SK-N-SH (cell line): ENCODE data around the gene GTPBP4. TPM values are rescaled to one million over a fixed set of nuclear protein-coding genes. Genes with fewer than 3 reads are reported as not detected.

Experiments used
- CTCF ChIA-PET: fragments of 300-600, 350-600 bp; formaldehyde crosslinking; extraction: SDS; loops from one replicate; lab custom pipeline; 2021; lab: Yijun Ruan, JAX
- POLR2A ChIA-PET: fragments of 350-600 bp; sonication (Branson Sonifier 250); formaldehyde crosslinking; extraction: SDS; loops from one replicate; lab custom pipeline; 2020; ENCODE audit warnings: antibody characterized with exemption, inconsistent platforms; lab: Yijun Ruan, JAX
- DNase-seq: peaks from one replicate; pipeline ENCODE4 v3.0.0; 2012
- H2AFZ ChIP-seq: fragments of 200-600 bp; sonication (generic); 2 replicates; pipeline ENCODE4 v1.8.1; 2016; ENCODE audit warnings: antibody characterized with exemption, mild to moderate bottlenecking, low read depth
- H3F3A ChIP-seq: fragments of 200-600 bp; sonication (generic); replicated peaks from 2 replicates; pipeline ENCODE3; 2016; ENCODE audit warnings: antibody characterized with exemption, mild to moderate bottlenecking; ENCODE audit not compliant: insufficient read depth
- H3K27ac ChIP-seq, 2 experiments: fragments of 200-500 bp in 1 of 2; fragments of 200-600 bp in 1 of 2; sonication (Bioruptor generic) in 1 of 2; sonication (generic), shearing (Covaris generic) in 1 of 2; 2 replicates each; pipeline versions ENCODE4 v1.5.1 to v1.6.1; 2014 to 2016; ENCODE audit warnings: low read depth in 2 of 2, inconsistent platforms in 1 of 2, low read length in 1 of 2, mild to moderate bottlenecking in 1 of 2, mixed read lengths in 1 of 2
- H3K27me3 ChIP-seq: fragments of 200-600 bp; sonication (generic), shearing (Covaris generic); 2 replicates; pipeline ENCODE4 v1.6.1; 2016; ENCODE audit warnings: mixed run types; ENCODE audit not compliant: insufficient read depth
- H3K36me3 ChIP-seq, 2 experiments: fragments of 200-500 bp in 1 of 2; fragments of 200-600 bp in 1 of 2; sonication (Bioruptor generic) in 1 of 2; sonication (generic) in 1 of 2; replicated peaks in 1 of 2; 2 replicates each; pipeline versions ENCODE3 to v1.5.1; 2014 to 2016; ENCODE audit warnings: low read length in 1 of 2, mild to moderate bottlenecking in 1 of 2; ENCODE audit not compliant: insufficient read depth in 2 of 2, control insufficient read depth in 1 of 2
- H3K4me1 ChIP-seq, 2 experiments: fragments of 200-500 bp in 1 of 2; fragments of 200-600 bp in 1 of 2; sonication (Bioruptor generic) in 1 of 2; sonication (generic), shearing (Covaris generic) in 1 of 2; 2 replicates each; pipeline versions ENCODE4 v1.5.1 to v1.6.1; 2014 to 2016; ENCODE audit warnings: low read depth in 1 of 2, low read length in 1 of 2, mixed run types in 1 of 2; ENCODE audit not compliant: insufficient read depth in 2 of 2, control insufficient read depth in 1 of 2
- H3K4me2 ChIP-seq: fragments of 200-600 bp; sonication (generic), shearing (Covaris generic); 2 replicates; pipeline ENCODE4 v1.6.1; 2017; ENCODE audit warnings: mixed run types
- H3K4me3 ChIP-seq, 2 experiments: fragments of 200-500 bp in 1 of 2; fragments of 200-600 bp in 1 of 2; sonication (Bioruptor generic) in 1 of 2; sonication (generic), shearing (Covaris generic) in 1 of 2; 2 replicates each; pipeline versions ENCODE4 v1.5.1 to v1.8.1; 2014 to 2016; ENCODE audit warnings: low read depth in 2 of 2, inconsistent platforms in 1 of 2, low read length in 1 of 2, mild to moderate bottlenecking in 1 of 2, mixed read lengths in 1 of 2, moderate library complexity in 1 of 2
- H3K79me2 ChIP-seq: fragments of 200-600 bp; sonication (generic); 2 replicates; pipeline ENCODE4 v1.8.1; 2017; ENCODE audit warnings: mild to moderate bottlenecking; ENCODE audit not compliant: insufficient read depth
- H3K9ac ChIP-seq: fragments of 200-600 bp; sonication (generic); 2 replicates; pipeline ENCODE4 v1.6.1; 2017; ENCODE audit warnings: mixed run types
- H3K9me2 ChIP-seq: fragments of 200-600 bp; sonication (generic); 2 replicates; pipeline ENCODE4 v1.6.1; 2017; ENCODE audit warnings: mixed run types
- H3K9me3 ChIP-seq: fragments of 200-600 bp; sonication (generic); 2 replicates; pipeline ENCODE4 v1.6.1; 2017; ENCODE audit warnings: mixed run types, mild to moderate bottlenecking, moderate library complexity
- H4K20me1 ChIP-seq: fragments of 200-600 bp; sonication (generic); 2 replicates; pipeline ENCODE4 v1.6.1; 2017; ENCODE audit warnings: mild to moderate bottlenecking, mixed run types; ENCODE audit not compliant: insufficient read depth
- CHD2 ChIP-seq: fragments of 150-350 bp; IDR thresholded peaks from 2 replicates; pipeline ENCODE4 v1.6.1; 2018; ENCODE audit warnings: low read length; ENCODE audit not compliant: partially characterized antibody
- EZH2phosphoT487 ChIP-seq: fragments of 200-600 bp; sonication (generic); IDR thresholded peaks from 2 replicates; pipeline ENCODE4 v1.6.1; 2017; ENCODE audit warnings: low read depth, mixed run types, mild to moderate bottlenecking, antibody characterized with exemption, moderate library complexity, borderline replicate concordance
- TCF12 ChIP-seq: IDR thresholded peaks from 2 replicates; pipeline ENCODE4 v1.4.0; 2012
- TEAD4 ChIP-seq: IDR thresholded peaks from 2 replicates; pipeline ENCODE4 v1.4.0; 2012; ENCODE audit warnings: mild to moderate bottlenecking, borderline replicate concordance; ENCODE audit not compliant: insufficient read depth
- WGBS: methylation state at CpG from one replicate; pipeline ENCODE4 v1.1.6; 2017; ENCODE audit warnings: low lambda C conversion rate; 5-methylcytosine and 5-hydroxymethylcytosine counted together
- polyA plus RNA-seq, 3 experiments: library from polyadenylated mRNA; depleted of rRNA; stranded (reverse); fragments of >200 nt; gene quantifications; 2 replicates each; pipeline ENCODE4 v1.2.3, GENCODE V29; 2012
- TF ChIP-seq, protein P1 (sequence below): IDR thresholded peaks from 2 replicates; pipeline ENCODE4 v1.4.0; 2012; ENCODE audit warnings: low read depth, borderline replicate concordance
- TF ChIP-seq, protein P2 (sequence below): fragments of 150-350 bp; IDR thresholded peaks from 2 replicates; pipeline ENCODE4 v1.6.1; 2017; ENCODE audit warnings: antibody characterized with exemption, low read length, low read depth, borderline replicate concordance
- TF ChIP-seq, protein P3 (sequence below): IDR thresholded peaks from 2 replicates; pipeline ENCODE4 v1.6.1; 2012; ENCODE audit warnings: mild to moderate bottlenecking, low read depth, low read length, moderate library complexity
- TF ChIP-seq, protein P4 (sequence below): IDR thresholded peaks from 2 replicates; pipeline ENCODE4; 2012
- TF ChIP-seq, protein P5 (sequence below): fragments of 200-600 bp; sonication (generic); IDR thresholded peaks from 2 replicates; pipeline ENCODE4 v1.6.1; 2017; ENCODE audit warnings: antibody characterized with exemption, mild to moderate bottlenecking, moderate library complexity
- TF ChIP-seq, protein P6 (sequence below): IDR thresholded peaks from 2 replicates; pipeline ENCODE4 v1.4.0; 2012; ENCODE audit warnings: low read depth, borderline replicate concordance

GTPBP4 gene
- polyA plus RNA-seq, 1 of the 3 experiments (the other 2 are of a cell fraction), result 36.6 TPM

DNA sequence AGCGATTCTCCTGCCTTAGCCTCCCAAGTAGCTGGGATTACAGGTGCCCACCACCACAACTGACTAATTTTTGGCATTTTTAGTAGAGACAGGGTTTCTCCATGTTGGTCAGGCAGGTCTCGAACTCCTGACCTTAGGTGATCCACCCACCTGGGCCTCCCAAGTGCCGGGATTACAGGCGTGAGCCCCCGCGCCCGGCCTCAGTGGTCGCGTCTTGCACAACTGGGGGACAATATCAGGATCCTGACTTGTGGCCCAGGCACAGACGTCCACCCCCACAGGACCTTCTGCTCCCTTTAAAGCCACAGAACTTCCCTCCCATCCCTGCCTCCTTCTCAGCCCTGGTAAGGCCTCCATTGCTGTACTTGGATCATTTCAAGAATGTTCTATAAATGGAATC is 39.9 kb upstream of the GTPBP4 start (continued):
- TF ChIP-seq, protein P1, sequence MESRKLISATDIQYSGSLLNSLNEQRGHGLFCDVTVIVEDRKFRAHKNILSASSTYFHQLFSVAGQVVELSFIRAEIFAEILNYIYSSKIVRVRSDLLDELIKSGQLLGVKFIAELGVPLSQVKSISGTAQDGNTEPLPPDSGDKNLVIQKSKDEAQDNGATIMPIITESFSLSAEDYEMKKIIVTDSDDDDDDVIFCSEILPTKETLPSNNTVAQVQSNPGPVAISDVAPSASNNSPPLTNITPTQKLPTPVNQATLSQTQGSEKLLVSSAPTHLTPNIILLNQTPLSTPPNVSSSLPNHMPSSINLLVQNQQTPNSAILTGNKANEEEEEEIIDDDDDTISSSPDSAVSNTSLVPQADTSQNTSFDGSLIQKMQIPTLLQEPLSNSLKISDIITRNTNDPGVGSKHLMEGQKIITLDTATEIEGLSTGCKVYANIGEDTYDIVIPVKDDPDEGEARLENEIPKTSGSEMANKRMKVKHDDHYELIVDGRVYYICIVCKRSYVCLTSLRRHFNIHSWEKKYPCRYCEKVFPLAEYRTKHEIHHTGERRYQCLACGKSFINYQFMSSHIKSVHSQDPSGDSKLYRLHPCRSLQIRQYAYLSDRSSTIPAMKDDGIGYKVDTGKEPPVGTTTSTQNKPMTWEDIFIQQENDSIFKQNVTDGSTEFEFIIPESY, result no peak
- TF ChIP-seq TCF12 (no peak), TEAD4 (no peak), CHD2 (no peak)
- TF ChIP-seq, all 33 proteins: peak for 0

DNA sequence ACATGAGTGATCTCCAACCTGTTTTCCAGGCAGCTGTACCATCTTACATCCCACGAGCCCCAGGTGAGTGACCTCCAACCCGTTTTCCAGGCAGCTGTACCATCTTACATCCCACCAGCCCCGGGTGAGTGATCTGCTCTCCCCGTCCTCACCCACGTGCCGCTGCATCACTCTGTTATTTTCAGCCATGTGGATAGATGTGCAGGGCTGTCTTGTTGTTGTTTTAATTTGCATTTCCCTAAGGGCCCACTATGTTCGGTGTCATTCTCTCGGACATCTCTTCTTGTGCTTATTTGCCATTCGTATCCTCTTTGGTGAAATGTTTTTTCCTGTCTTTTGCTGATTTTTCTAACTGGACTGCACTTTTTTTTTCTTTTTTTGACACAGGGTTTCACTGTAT is 38.8 kb upstream of the GTPBP4 start:
- Histone ChIP-seq H2AFZ (no peak overlapping the region), H3K4me3 (no peak overlapping the region), H3K79me2 (no peaks in the 10 kb centered on the region), H3K4me2 (no peak overlapping the region), H3F3A (no peaks in the 10 kb centered on the region), H3K9me3 (no peaks in the 10 kb centered on the region), H3K27ac (no peak overlapping the region), H3K4me1 (peaks cover 0 to 1% of the 10 kb centered on the region in 2 experiments; a peak in 1 of 4 replicates), H4K20me1 (no peaks in the 10 kb centered on the region), H3K36me3 (no peaks in the 10 kb centered on the region), H3K27me3 (no peaks in the 10 kb centered on the region), H3K9me2 (no peaks in the 10 kb centered on the region), H3K9ac (no peak overlapping the region)
- 69% methylated on average over 9 of the region's 9 CpGs for WGBS
- no peak for DNase-seq
- TF ChIP-seq, protein P2, sequence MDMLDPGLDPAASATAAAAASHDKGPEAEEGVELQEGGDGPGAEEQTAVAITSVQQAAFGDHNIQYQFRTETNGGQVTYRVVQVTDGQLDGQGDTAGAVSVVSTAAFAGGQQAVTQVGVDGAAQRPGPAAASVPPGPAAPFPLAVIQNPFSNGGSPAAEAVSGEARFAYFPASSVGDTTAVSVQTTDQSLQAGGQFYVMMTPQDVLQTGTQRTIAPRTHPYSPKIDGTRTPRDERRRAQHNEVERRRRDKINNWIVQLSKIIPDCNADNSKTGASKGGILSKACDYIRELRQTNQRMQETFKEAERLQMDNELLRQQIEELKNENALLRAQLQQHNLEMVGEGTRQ, result no peak
- no peak for TF ChIP-seq TEAD4
- ChIA-PET CTCF (interaction anchor here (0.7 kb wide), 1 partner anchor 153 kb away, joined by 3 read pairs; no protein-coding TSS in a partner anchor), POLR2A (no interaction called here)

DNA sequence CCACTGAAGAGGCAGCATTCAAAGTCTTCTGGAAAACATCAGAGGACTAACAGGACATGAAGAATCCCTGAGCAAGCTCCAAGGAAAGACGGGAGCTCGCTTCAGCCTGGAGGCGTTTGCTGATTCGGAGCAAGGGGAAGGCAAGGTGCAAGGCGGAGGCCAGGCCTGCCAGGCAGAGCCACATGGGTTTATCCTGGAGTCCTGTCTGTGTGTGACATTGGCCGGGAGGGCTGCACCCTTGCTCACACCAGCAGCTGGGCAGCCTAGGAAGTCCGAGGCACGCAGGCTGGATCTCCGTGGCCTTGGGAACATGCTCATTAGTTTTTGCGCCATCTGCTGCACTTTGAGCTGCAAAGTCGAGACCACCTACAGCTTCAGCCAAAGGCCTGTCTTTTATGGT is 34.4 kb upstream of the GTPBP4 start:
- Histone ChIP-seq H3K27me3 (no peaks in the 10 kb centered on the region), H3K4me2 (no peak overlapping the region), H2AFZ (no peak overlapping the region), H3K27ac (no peak overlapping the region), H3K4me1 (no peaks in the 10 kb centered on the region), H4K20me1 (no peaks in the 10 kb centered on the region), H3K36me3 (no peaks in the 10 kb centered on the region), H3K9ac (no peak overlapping the region), H3K79me2 (no peaks in the 10 kb centered on the region), H3K9me3 (no peaks in the 10 kb centered on the region), H3K4me3 (no peak overlapping the region), H3F3A (no peaks in the 10 kb centered on the region), H3K9me2 (no peaks in the 10 kb centered on the region)
- CTCF ChIA-PET, result no interaction called here
- TF ChIP-seq EZH2phosphoT487, result no peak
- TF ChIP-seq, protein P3, sequence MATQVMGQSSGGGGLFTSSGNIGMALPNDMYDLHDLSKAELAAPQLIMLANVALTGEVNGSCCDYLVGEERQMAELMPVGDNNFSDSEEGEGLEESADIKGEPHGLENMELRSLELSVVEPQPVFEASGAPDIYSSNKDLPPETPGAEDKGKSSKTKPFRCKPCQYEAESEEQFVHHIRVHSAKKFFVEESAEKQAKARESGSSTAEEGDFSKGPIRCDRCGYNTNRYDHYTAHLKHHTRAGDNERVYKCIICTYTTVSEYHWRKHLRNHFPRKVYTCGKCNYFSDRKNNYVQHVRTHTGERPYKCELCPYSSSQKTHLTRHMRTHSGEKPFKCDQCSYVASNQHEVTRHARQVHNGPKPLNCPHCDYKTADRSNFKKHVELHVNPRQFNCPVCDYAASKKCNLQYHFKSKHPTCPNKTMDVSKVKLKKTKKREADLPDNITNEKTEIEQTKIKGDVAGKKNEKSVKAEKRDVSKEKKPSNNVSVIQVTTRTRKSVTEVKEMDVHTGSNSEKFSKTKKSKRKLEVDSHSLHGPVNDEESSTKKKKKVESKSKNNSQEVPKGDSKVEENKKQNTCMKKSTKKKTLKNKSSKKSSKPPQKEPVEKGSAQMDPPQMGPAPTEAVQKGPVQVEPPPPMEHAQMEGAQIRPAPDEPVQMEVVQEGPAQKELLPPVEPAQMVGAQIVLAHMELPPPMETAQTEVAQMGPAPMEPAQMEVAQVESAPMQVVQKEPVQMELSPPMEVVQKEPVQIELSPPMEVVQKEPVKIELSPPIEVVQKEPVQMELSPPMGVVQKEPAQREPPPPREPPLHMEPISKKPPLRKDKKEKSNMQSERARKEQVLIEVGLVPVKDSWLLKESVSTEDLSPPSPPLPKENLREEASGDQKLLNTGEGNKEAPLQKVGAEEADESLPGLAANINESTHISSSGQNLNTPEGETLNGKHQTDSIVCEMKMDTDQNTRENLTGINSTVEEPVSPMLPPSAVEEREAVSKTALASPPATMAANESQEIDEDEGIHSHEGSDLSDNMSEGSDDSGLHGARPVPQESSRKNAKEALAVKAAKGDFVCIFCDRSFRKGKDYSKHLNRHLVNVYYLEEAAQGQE, result no peak
- no peak for TF ChIP-seq CHD2
- TF ChIP-seq, protein P4, sequence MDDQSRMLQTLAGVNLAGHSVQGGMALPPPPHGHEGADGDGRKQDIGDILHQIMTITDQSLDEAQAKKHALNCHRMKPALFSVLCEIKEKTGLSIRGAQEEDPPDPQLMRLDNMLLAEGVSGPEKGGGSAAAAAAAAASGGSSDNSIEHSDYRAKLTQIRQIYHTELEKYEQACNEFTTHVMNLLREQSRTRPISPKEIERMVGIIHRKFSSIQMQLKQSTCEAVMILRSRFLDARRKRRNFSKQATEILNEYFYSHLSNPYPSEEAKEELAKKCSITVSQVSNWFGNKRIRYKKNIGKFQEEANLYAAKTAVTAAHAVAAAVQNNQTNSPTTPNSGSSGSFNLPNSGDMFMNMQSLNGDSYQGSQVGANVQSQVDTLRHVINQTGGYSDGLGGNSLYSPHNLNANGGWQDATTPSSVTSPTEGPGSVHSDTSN, result no peak
- TF ChIP-seq, protein P5, sequence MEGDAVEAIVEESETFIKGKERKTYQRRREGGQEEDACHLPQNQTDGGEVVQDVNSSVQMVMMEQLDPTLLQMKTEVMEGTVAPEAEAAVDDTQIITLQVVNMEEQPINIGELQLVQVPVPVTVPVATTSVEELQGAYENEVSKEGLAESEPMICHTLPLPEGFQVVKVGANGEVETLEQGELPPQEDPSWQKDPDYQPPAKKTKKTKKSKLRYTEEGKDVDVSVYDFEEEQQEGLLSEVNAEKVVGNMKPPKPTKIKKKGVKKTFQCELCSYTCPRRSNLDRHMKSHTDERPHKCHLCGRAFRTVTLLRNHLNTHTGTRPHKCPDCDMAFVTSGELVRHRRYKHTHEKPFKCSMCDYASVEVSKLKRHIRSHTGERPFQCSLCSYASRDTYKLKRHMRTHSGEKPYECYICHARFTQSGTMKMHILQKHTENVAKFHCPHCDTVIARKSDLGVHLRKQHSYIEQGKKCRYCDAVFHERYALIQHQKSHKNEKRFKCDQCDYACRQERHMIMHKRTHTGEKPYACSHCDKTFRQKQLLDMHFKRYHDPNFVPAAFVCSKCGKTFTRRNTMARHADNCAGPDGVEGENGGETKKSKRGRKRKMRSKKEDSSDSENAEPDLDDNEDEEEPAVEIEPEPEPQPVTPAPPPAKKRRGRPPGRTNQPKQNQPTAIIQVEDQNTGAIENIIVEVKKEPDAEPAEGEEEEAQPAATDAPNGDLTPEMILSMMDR, result no peak
- TF ChIP-seq, protein P6, sequence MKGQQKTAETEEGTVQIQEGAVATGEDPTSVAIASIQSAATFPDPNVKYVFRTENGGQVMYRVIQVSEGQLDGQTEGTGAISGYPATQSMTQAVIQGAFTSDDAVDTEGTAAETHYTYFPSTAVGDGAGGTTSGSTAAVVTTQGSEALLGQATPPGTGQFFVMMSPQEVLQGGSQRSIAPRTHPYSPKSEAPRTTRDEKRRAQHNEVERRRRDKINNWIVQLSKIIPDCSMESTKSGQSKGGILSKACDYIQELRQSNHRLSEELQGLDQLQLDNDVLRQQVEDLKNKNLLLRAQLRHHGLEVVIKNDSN, result no peak
- no peak for TF ChIP-seq TEAD4
- WGBS, result 91% methylated on average over 7 of the region's 11 CpGs
- DNase-seq, result no peak
- POLR2A ChIA-PET, result no interaction called here
